HEK293 (cell line): ENCODE measurements around the gene HMCN2.

Experiments used
- GFI1B ChIP-seq: fragments of 450-650 bp; formaldehyde crosslinking; IDR thresholded peaks from 2 replicates; pipeline ENCODE4 v1.5.1; 2016; ENCODE audit warnings: missing biosample characterization, missing genetic modification characterization
- GLI2 ChIP-seq: fragments of 450-650 bp; formaldehyde crosslinking; IDR thresholded peaks from 2 replicates; pipeline ENCODE4; 2017; ENCODE audit warnings: missing biosample characterization, missing genetic modification characterization, low read depth, borderline replicate concordance
- GLI4 ChIP-seq: fragments of 450-650 bp; formaldehyde crosslinking; IDR thresholded peaks from 2 replicates; pipeline ENCODE4 v1.5.1; 2016; ENCODE audit warnings: missing biosample characterization, missing genetic modification characterization
- KLF10 ChIP-seq: fragments of 450-650 bp; IDR thresholded peaks from 2 replicates; pipeline ENCODE4 v1.5.1; 2018; ENCODE audit warnings: missing biosample characterization, mild to moderate bottlenecking, missing genetic modification characterization
- KLF8 ChIP-seq: fragments of 450-650 bp; formaldehyde crosslinking; IDR thresholded peaks from 2 replicates; pipeline ENCODE4 v1.5.1; 2016; ENCODE audit warnings: missing biosample characterization, missing genetic modification characterization
- OVOL3 ChIP-seq: fragments of 450-650 bp; formaldehyde crosslinking; IDR thresholded peaks from 2 replicates; pipeline ENCODE4 v1.5.1; 2016; ENCODE audit warnings: missing biosample characterization, missing genetic modification characterization
- SETDB1 ChIP-seq: IDR thresholded peaks from one replicate; pipeline ENCODE4 v1.6.1; 2017; ENCODE audit warnings: mild to moderate bottlenecking, low read length, moderate library complexity, mixed read lengths; ENCODE audit not compliant: insufficient read length
- ZBTB49 ChIP-seq: fragments of 450-650 bp; formaldehyde crosslinking; IDR thresholded peaks from 2 replicates; pipeline ENCODE4 v1.5.1; 2016; ENCODE audit warnings: missing biosample characterization, missing genetic modification characterization, low read depth
- ZEB2 ChIP-seq: fragments of 450-650 bp; formaldehyde crosslinking; IDR thresholded peaks from 2 replicates; pipeline ENCODE4 v1.5.1; 2016; ENCODE audit warnings: missing biosample characterization, missing genetic modification characterization
- ZFP3 ChIP-seq: fragments of 450-650 bp; formaldehyde crosslinking; IDR thresholded peaks from 2 replicates; pipeline ENCODE4 v1.5.1; 2016; ENCODE audit warnings: low read depth, missing biosample characterization, missing genetic modification characterization
- ZFP41 ChIP-seq: fragments of 450-650 bp; formaldehyde crosslinking; IDR thresholded peaks from 2 replicates; pipeline ENCODE4 v1.5.1; 2016; ENCODE audit warnings: missing biosample characterization, missing genetic modification characterization, borderline replicate concordance
- ZNF10 ChIP-seq: fragments of 450-650 bp; formaldehyde crosslinking; IDR thresholded peaks from 2 replicates; pipeline ENCODE4 v1.5.1; 2017; ENCODE audit warnings: missing biosample characterization, missing genetic modification characterization
- ZNF133 ChIP-seq: fragments of 450-650 bp; formaldehyde crosslinking; IDR thresholded peaks from 2 replicates; pipeline ENCODE4 v1.5.1; 2016; ENCODE audit warnings: missing biosample characterization, missing genetic modification characterization
- ZNF157 ChIP-seq: fragments of 450-650 bp; formaldehyde crosslinking; IDR thresholded peaks from 2 replicates; pipeline ENCODE4 v1.5.1; 2016; ENCODE audit warnings: missing biosample characterization, missing genetic modification characterization
- ZNF169 ChIP-seq: fragments of 450-650 bp; formaldehyde crosslinking; IDR thresholded peaks from 2 replicates; pipeline ENCODE4 v1.5.1; 2016; ENCODE audit warnings: missing biosample characterization, missing genetic modification characterization
- ZNF175 ChIP-seq: fragments of 450-650 bp; formaldehyde crosslinking; IDR thresholded peaks from 2 replicates; pipeline ENCODE4 v1.5.1; 2016; ENCODE audit warnings: missing biosample characterization, missing genetic modification characterization
- ZNF23 ChIP-seq: fragments of 450-650 bp; formaldehyde crosslinking; IDR thresholded peaks from 2 replicates; pipeline ENCODE4 v1.5.1; 2016; ENCODE audit warnings: missing biosample characterization, missing genetic modification characterization, borderline replicate concordance
- ZNF302 ChIP-seq: fragments of 450-650 bp; formaldehyde crosslinking; IDR thresholded peaks from 2 replicates; pipeline ENCODE4 v1.5.1; 2016; ENCODE audit warnings: missing biosample characterization, missing genetic modification characterization, low read depth
- ZNF350 ChIP-seq: fragments of 450-650 bp; formaldehyde crosslinking; IDR thresholded peaks from 2 replicates; pipeline ENCODE4 v1.5.0; 2017; ENCODE audit warnings: missing biosample characterization, mild to moderate bottlenecking, missing genetic modification characterization
- ZNF354C ChIP-seq: fragments of 450-650 bp; formaldehyde crosslinking; IDR thresholded peaks from 2 replicates; pipeline ENCODE4 v1.5.1; 2016; ENCODE audit warnings: missing biosample characterization, missing genetic modification characterization, low read depth, borderline replicate concordance
- ZNF366 ChIP-seq: fragments of 450-650 bp; formaldehyde crosslinking; conservative IDR thresholded peaks from 2 replicates; pipeline ENCODE4 v1.5.1; 2016; ENCODE audit warnings: missing biosample characterization, missing genetic modification characterization
- ZNF37A ChIP-seq: fragments of 450-650 bp; IDR thresholded peaks from 2 replicates; pipeline ENCODE4 v1.5.1; 2018; ENCODE audit warnings: missing biosample characterization, missing genetic modification characterization
- ZNF510 ChIP-seq: fragments of 450-650 bp; formaldehyde crosslinking; IDR thresholded peaks from 2 replicates; pipeline ENCODE4 v1.5.1; 2018; ENCODE audit warnings: mild to moderate bottlenecking, missing genetic modification characterization, missing biosample characterization; ENCODE audit not compliant: insufficient replicate concordance
- ZNF529 ChIP-seq: fragments of 450-650 bp; formaldehyde crosslinking; IDR thresholded peaks from 2 replicates; pipeline ENCODE4 v1.5.1; 2017; ENCODE audit warnings: missing genetic modification characterization, missing biosample characterization; ENCODE audit not compliant: insufficient replicate concordance
- ZNF560 ChIP-seq: fragments of 450-650 bp; formaldehyde crosslinking; IDR thresholded peaks from 2 replicates; pipeline ENCODE4 v1.5.1; 2017; ENCODE audit warnings: missing biosample characterization, missing genetic modification characterization, borderline replicate concordance
- ZNF561 ChIP-seq: fragments of 450-650 bp; IDR thresholded peaks from 2 replicates; pipeline ENCODE4 v1.5.1; 2018; ENCODE audit warnings: missing biosample characterization, missing genetic modification characterization, borderline replicate concordance
- ZNF600 ChIP-seq: fragments of 450-650 bp; formaldehyde crosslinking; IDR thresholded peaks from 2 replicates; pipeline ENCODE4 v1.5.1; 2016; ENCODE audit warnings: missing biosample characterization, missing genetic modification characterization
- ZNF654 ChIP-seq: fragments of 450-650 bp; formaldehyde crosslinking; IDR thresholded peaks from 2 replicates; pipeline ENCODE4 v1.5.1; 2016; ENCODE audit warnings: low read depth, missing biosample characterization, missing genetic modification characterization
- ZNF660 ChIP-seq: fragments of 450-650 bp; IDR thresholded peaks from 2 replicates; pipeline ENCODE4 v1.5.1; 2018; ENCODE audit warnings: missing biosample characterization, mild to moderate bottlenecking, missing genetic modification characterization
- ZNF747 ChIP-seq: fragments of 450-650 bp; formaldehyde crosslinking; IDR thresholded peaks from 2 replicates; pipeline ENCODE4 v1.5.1; 2016; ENCODE audit warnings: missing biosample characterization, missing genetic modification characterization
- ZNF837 ChIP-seq: fragments of 450-650 bp; formaldehyde crosslinking; IDR thresholded peaks from 2 replicates; pipeline ENCODE4 v1.5.1; 2016; ENCODE audit warnings: missing biosample characterization, missing genetic modification characterization
- TF ChIP-seq, protein P1 (sequence below): fragments of 450-650 bp; formaldehyde crosslinking; IDR thresholded peaks from 2 replicates; pipeline ENCODE4 v1.5.1; 2016; ENCODE audit warnings: missing biosample characterization, missing genetic modification characterization, borderline replicate concordance
- TF ChIP-seq, protein P2 (sequence below): fragments of 450-650 bp; formaldehyde crosslinking; IDR thresholded peaks from 2 replicates; pipeline ENCODE4 v1.5.1; 2017; ENCODE audit warnings: missing biosample characterization, missing genetic modification characterization
- TF ChIP-seq, protein P3 (sequence below): fragments of 450-650 bp; formaldehyde crosslinking; IDR thresholded peaks from 2 replicates; pipeline ENCODE4 v1.5.1; 2016; ENCODE audit warnings: missing biosample characterization, missing genetic modification characterization

The HMCN2 gene

DNA sequence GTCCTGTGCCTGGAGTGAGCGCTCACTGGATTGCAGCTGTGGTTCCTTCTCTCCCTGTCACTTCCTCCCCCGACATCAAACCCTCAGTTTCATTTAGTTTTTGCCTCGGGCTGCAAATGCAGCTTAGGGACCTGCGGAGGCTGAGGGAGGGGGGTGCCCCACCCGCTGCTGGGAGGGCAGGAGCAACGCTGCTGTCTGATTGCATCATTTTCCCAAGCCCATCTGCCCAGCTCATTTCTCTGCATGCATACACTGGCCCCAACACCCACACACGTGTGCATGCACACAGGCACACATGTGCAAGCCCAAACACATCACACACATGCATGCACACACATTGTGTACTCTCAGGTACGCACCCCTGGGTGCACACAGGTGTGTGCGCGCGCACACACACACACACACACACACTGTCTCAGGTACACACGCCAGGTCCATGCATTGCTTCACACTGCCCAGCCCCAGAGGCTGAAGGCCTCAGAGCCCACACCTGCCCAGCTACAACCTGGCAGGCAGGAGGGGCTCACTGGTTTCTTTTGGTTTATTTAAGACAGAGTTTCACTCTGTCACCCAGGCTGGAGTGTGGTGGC is 182.6 kb downstream of the HMCN2 start (continued):
- TF ChIP-seq, protein P1, sequence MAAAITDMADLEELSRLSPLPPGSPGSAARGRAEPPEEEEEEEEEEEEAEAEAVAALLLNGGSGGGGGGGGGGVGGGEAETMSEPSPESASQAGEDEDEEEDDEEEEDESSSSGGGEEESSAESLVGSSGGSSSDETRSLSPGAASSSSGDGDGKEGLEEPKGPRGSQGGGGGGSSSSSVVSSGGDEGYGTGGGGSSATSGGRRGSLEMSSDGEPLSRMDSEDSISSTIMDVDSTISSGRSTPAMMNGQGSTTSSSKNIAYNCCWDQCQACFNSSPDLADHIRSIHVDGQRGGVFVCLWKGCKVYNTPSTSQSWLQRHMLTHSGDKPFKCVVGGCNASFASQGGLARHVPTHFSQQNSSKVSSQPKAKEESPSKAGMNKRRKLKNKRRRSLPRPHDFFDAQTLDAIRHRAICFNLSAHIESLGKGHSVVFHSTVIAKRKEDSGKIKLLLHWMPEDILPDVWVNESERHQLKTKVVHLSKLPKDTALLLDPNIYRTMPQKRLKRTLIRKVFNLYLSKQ (tag by site-specific recombination), result no peak
- TF ChIP-seq ZNF529 (tag by site-specific recombination) (no peak), ZFP3 (tag by site-specific recombination) (no peak), GLI4 (tag by site-specific recombination) (no peak), ZNF302 (tag by site-specific recombination) (no peak), ZNF37A (tag by site-specific recombination) (no peak), KLF8 (tag by site-specific recombination) (no peak), SETDB1 (no peak), ZNF350 (no peak), ZNF366 (peak; percentile 50; the same call in 1 of the 2 replicates), ZNF510 (tag by site-specific recombination) (no peak), GLI2 (no peak), ZNF23 (tag by site-specific recombination) (no peak), ZNF133 (tag by site-specific recombination) (no peak), ZNF561 (peak; percentile 50; the same call in 1 of the 2 replicates), ZNF175 (tag by site-specific recombination) (no peak), ZEB2 (tag by site-specific recombination) (peak; percentile 94), ZNF169 (tag by site-specific recombination) (no peak), ZNF10 (tag by site-specific recombination) (no peak), ZNF560 (tag by site-specific recombination) (no peak), ZNF747 (no peak), ZNF354C (no peak), KLF10 (tag by site-specific recombination) (no peak), OVOL3 (no peak), ZNF660 (tag by site-specific recombination) (no peak; the same call in 1 of the 2 replicates), ZFP41 (tag by site-specific recombination) (no peak), ZNF157 (tag by site-specific recombination) (no peak), ZNF600 (tag by site-specific recombination) (no peak), ZNF837 (no peak), ZNF654 (tag by site-specific recombination) (no peak), GFI1B (tag by site-specific recombination) (no peak), ZBTB49 (no peak)
- TF ChIP-seq, protein P2, sequence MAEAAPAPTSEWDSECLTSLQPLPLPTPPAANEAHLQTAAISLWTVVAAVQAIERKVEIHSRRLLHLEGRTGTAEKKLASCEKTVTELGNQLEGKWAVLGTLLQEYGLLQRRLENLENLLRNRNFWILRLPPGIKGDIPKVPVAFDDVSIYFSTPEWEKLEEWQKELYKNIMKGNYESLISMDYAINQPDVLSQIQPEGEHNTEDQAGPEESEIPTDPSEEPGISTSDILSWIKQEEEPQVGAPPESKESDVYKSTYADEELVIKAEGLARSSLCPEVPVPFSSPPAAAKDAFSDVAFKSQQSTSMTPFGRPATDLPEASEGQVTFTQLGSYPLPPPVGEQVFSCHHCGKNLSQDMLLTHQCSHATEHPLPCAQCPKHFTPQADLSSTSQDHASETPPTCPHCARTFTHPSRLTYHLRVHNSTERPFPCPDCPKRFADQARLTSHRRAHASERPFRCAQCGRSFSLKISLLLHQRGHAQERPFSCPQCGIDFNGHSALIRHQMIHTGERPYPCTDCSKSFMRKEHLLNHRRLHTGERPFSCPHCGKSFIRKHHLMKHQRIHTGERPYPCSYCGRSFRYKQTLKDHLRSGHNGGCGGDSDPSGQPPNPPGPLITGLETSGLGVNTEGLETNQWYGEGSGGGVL, result peak; percentile 90
- TF ChIP-seq, protein P3, sequence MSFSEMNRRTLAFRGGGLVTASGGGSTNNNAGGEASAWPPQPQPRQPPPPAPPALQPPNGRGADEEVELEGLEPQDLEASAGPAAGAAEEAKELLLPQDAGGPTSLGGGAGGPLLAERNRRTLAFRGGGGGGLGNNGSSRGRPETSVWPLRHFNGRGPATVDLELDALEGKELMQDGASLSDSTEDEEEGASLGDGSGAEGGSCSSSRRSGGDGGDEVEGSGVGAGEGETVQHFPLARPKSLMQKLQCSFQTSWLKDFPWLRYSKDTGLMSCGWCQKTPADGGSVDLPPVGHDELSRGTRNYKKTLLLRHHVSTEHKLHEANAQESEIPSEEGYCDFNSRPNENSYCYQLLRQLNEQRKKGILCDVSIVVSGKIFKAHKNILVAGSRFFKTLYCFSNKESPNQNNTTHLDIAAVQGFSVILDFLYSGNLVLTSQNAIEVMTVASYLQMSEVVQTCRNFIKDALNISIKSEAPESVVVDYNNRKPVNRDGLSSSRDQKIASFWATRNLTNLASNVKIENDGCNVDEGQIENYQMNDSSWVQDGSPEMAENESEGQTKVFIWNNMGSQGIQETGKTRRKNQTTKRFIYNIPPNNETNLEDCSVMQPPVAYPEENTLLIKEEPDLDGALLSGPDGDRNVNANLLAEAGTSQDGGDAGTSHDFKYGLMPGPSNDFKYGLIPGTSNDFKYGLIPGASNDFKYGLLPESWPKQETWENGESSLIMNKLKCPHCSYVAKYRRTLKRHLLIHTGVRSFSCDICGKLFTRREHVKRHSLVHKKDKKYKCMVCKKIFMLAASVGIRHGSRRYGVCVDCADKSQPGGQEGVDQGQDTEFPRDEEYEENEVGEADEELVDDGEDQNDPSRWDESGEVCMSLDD, result peak; percentile 41; the same call in 1 of the 2 replicates
